Measurements from ENCODE around the gene TMPRSS13. TPM values are rescaled to one million over a fixed set of nuclear protein-coding genes. Genes with fewer than 3 reads are reported as not detected.
"Not testable (repeated sequence)": the region's sequence is repeated elsewhere in the genome, so short reads cannot be mapped to it uniquely, and the experiment has no call there.

TMPRSS13 gene
- total RNA-seq, 1 donor from 2014 or later: 5.7 TPM

DNA sequence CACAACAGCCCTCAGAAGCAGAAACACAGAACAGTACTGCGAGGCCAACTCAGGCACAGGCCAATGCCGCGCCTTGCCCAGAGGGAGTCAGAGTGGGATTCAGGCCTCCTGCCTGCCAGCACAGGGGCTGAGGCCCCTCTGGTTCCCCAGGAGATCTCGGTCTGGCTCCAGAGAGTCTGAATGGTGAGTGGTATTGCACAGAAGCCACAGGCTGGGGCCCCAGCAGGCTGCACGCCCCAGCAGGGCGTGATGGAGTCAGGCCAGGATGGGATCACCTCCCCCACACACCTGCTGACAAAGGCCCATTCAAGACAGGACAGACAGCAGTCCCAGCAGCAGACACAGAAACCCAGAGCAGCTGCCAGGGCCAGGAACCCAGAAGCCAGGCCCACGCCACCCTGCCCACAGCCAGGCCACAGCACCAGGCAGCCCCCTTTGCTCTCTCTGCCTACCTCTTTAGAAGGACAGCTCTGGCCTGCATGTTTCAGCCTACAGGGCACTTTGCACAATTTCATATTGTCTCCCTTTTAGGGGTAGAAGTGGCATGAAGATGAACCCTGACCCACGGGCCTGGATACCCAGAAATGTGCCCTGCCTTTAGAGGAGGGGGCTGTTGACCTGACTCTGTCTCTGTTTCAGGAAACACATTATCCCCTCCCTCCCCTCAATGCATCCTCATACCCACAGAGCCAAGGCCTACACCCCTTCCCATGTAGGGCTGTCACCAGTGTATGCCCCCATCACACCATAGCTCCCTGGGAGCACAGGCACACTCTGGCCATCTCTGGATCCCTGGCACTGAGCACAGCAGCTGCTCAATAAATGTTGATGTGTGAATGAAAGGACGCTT is 58.9 kb downstream of the TMPRSS13 start:
- Mint-ChIP-seq H3K9me3 (ENCODE audit: low read depth) (no peaks in the 10 kb centered on the region), H3K4me3 (ENCODE audit: low read depth) (no peak overlapping the region), H3K27ac (no peak overlapping the region), H3K27me3 (peaks cover 32% of the 10 kb centered on the region), H3K36me3 (ENCODE audit: insufficient read depth) (no peaks in the 10 kb centered on the region), H3K4me1 (ENCODE audit: low read depth) (peaks cover 24% of the 10 kb centered on the region)
- TF ChIP-seq, protein P1, sequence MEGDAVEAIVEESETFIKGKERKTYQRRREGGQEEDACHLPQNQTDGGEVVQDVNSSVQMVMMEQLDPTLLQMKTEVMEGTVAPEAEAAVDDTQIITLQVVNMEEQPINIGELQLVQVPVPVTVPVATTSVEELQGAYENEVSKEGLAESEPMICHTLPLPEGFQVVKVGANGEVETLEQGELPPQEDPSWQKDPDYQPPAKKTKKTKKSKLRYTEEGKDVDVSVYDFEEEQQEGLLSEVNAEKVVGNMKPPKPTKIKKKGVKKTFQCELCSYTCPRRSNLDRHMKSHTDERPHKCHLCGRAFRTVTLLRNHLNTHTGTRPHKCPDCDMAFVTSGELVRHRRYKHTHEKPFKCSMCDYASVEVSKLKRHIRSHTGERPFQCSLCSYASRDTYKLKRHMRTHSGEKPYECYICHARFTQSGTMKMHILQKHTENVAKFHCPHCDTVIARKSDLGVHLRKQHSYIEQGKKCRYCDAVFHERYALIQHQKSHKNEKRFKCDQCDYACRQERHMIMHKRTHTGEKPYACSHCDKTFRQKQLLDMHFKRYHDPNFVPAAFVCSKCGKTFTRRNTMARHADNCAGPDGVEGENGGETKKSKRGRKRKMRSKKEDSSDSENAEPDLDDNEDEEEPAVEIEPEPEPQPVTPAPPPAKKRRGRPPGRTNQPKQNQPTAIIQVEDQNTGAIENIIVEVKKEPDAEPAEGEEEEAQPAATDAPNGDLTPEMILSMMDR (IDR thresholded peaks at IDR 0.05; ENCODE audit: unreplicated experiment): no peak
- no peak for DNase-seq (ENCODE audit: low spot score, unreplicated experiment)

DNA sequence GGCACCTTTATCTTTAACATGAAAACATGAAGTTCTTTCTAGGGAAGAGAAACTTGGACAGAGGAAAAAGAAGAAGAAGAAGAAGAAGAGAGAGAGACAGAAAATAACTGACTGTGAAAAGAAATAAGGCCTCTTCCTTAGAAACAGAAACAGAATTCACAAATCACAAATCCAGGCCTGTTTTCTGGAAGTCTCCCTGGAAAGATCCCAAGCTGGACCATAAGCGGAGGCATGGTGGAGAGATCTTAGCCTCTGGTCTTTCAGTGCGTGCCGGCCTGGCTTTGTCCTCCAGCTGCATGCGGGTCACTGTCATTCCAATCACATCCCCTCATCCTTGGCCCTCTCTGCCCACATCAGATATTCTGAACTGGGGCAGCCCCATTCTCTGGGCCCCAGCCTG is 59.6 kb downstream of the TMPRSS13 start:
- H3K27me3 Mint-ChIP-seq: peaks cover 26% of the 10 kb centered on the region
- TF ChIP-seq, protein P1 (IDR thresholded peaks at IDR 0.05; ENCODE audit: unreplicated experiment): no peak
- DNase-seq (ENCODE audit: low spot score, unreplicated experiment): no peak
- H3K9me3 Mint-ChIP-seq (ENCODE audit: low read depth): no peaks in the 10 kb centered on the region
- no peak overlapping the region for H3K27ac Mint-ChIP-seq
- H3K4me3 Mint-ChIP-seq (ENCODE audit: low read depth): no peak overlapping the region
- peaks cover 21% of the 10 kb centered on the region for H3K4me1 Mint-ChIP-seq (ENCODE audit: low read depth)
- peaks cover 1% of the 10 kb centered on the region for H3K36me3 Mint-ChIP-seq (ENCODE audit: insufficient read depth)

- DNase-seq (ENCODE audit: low spot score, unreplicated experiment): no peak
- no peak overlapping the region for H3K4me3 Mint-ChIP-seq (ENCODE audit: low read depth)
- peaks cover 19% of the 10 kb centered on the region for H3K4me1 Mint-ChIP-seq (ENCODE audit: low read depth)
- H3K36me3 Mint-ChIP-seq (ENCODE audit: insufficient read depth): peaks cover 1% of the 10 kb centered on the region
- peaks cover 20% of the 10 kb centered on the region for H3K27me3 Mint-ChIP-seq
- no peak overlapping the region for H3K27ac Mint-ChIP-seq
- TF ChIP-seq, protein P1 (IDR thresholded peaks at IDR 0.05; ENCODE audit: unreplicated experiment): no peak
- H3K9me3 Mint-ChIP-seq (ENCODE audit: low read depth): no peaks in the 10 kb centered on the region
These were observed 60.2 kb downstream of the TMPRSS13 start for GRCh38 chr11:117868815-117869561.

- Mint-ChIP-seq H3K36me3 (ENCODE audit: insufficient read depth) (peaks cover 1% of the 10 kb centered on the region), H3K27ac (no peak overlapping the region), H3K27me3 (peaks cover 11% of the 10 kb centered on the region), H3K4me1 (ENCODE audit: low read depth) (peaks cover 19% of the 10 kb centered on the region), H3K9me3 (ENCODE audit: low read depth) (no peaks in the 10 kb centered on the region), H3K4me3 (ENCODE audit: low read depth) (no peak overlapping the region)
- DNase-seq (ENCODE audit: low spot score, unreplicated experiment): no peak
- TF ChIP-seq, protein P1 (IDR thresholded peaks at IDR 0.05; ENCODE audit: unreplicated experiment): no peak
These were observed 61.1 kb downstream of the TMPRSS13 start for GRCh38 chr11:117868088-117868487.

- Mint-ChIP-seq H3K27me3 (peaks cover 4% of the 10 kb centered on the region), H3K9me3 (ENCODE audit: low read depth) (no peaks in the 10 kb centered on the region), H3K4me3 (ENCODE audit: low read depth) (no peak overlapping the region), H3K27ac (no peak overlapping the region), H3K36me3 (ENCODE audit: insufficient read depth) (peaks cover 1% of the 10 kb centered on the region), H3K4me1 (ENCODE audit: low read depth) (peaks cover 22% of the 10 kb centered on the region)
- DNase-seq (ENCODE audit: low spot score, unreplicated experiment): no peak
- TF ChIP-seq, protein P1 (IDR thresholded peaks at IDR 0.05; ENCODE audit: unreplicated experiment): no peak
These were observed 62.7 kb downstream of the TMPRSS13 start for GRCh38 chr11:117866526-117866925.

GRCh38 chr11:117865546-117865945 is 63.7 kb downstream of the TMPRSS13 start:
- H3K4me3 Mint-ChIP-seq (ENCODE audit: low read depth); DNase-seq (ENCODE audit: low spot score, unreplicated experiment); H3K27ac Mint-ChIP-seq; H3K27me3 Mint-ChIP-seq; H3K36me3 Mint-ChIP-seq (ENCODE audit: insufficient read depth); H3K9me3 Mint-ChIP-seq (ENCODE audit: low read depth): not testable (repeated sequence)
- H3K4me1 Mint-ChIP-seq (ENCODE audit: low read depth): peaks cover 21% of the 10 kb centered on the region

All from progenitor cell of endocrine pancreas (in vitro differentiated cells).